HUES64 (cell line): ENCODE results near the gene ATF7.

Source experiments
- H3K27ac ChIP-seq: 2 replicates; pipeline ENCODE4 v1.7.0; 2013; ENCODE audit warnings: low read depth, low read length, inconsistent platforms
- H3K27me3 ChIP-seq: 2 replicates; pipeline ENCODE4 v1.6.1; 2013; ENCODE audit warnings: mild to moderate bottlenecking, low read length; ENCODE audit not compliant: insufficient read depth
- H3K36me3 ChIP-seq: 2 replicates; pipeline ENCODE4 v1.6.1; 2013; ENCODE audit warnings: mild to moderate bottlenecking, low read length; ENCODE audit not compliant: insufficient read depth
- H3K4me1 ChIP-seq: 2 replicates; pipeline ENCODE4 v1.6.1; 2013; ENCODE audit warnings: mild to moderate bottlenecking, low read length, moderate library complexity; ENCODE audit not compliant: insufficient read depth
- H3K4me3 ChIP-seq: 2 replicates; pipeline ENCODE4 v1.5.1; 2013; ENCODE audit warnings: mild to moderate bottlenecking, low read length, moderate library complexity
- H3K9ac ChIP-seq: 2 replicates; pipeline ENCODE4 v1.6.1; 2013; ENCODE audit warnings: mild to moderate bottlenecking, low read depth, low read length
- H3K9me3 ChIP-seq: 2 replicates; pipeline ENCODE4 v1.6.1; 2013; ENCODE audit warnings: low read depth, low read length; ENCODE audit not compliant: insufficient read depth
- WGBS: fragments of 150-250, 120-280 bp; methylation state at CpG from one replicate; pipeline ENCODE4 v1.1.7; 2013; ENCODE audit warnings: missing lambda C conversion rate; 5-methylcytosine and 5-hydroxymethylcytosine counted together

ATF7 gene

DNA sequence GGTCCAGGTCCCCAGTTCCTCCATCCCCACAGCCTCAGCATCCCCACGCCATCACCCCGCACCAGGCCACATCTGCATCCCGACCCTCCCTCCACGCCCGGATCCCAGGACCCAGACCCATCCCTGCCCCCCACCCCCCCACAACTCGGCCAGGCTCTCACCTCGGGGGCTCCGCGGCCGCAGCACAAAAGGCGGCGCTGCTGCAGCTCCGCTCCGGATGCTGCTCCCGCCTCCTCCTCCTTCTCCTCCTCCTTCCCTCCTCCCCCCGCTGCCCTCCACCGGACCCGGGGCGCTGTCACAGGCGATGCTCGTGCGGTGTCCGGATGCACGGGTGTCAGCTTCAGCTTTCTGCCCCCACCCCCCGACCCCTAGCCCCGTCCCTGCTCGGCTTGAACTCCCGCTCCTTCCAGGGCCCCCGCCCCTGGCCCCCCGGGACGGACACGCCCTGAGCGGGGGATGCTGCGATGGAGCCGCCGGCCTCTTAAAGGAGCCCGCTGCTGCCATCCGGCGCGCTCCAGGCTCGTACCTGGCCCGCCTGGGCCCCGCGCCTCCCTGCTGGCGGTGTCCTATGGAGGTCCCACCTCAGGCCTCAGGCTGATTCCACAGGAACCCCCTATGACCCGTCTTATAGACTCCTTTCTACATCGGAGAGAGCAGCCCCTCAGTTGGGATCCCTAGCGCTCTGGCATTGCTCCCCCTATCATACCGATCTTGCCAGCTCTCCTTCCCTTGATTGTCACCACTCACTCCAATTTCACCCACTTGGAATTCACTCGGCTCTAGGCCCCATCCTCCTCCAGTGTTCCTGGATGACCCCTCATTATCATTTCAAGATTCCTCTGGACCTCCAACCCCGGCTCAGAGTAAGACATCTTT is 126.7 kb downstream of the ATF7 start, which contains the start of gene MAP3K12:
Gene MAP3K12 (minus strand): TSS at position 193 of the 876 bp plus-strand sequence. CDS start 12,067 bp downstream, outside the sequence.
- peaks cover 13% of the 10 kb centered on the region for H3K36me3 ChIP-seq
- H3K27me3 ChIP-seq, result no peaks in the 10 kb centered on the region
- H3K9ac ChIP-seq, result peak within 1 kb of the TSS; percentile 72
- no peaks in the 10 kb centered on the region for H3K9me3 ChIP-seq
- peak within 1 kb of the TSS; percentile 70 for H3K4me3 ChIP-seq
- peaks cover 34% of the 10 kb centered on the region for H3K4me1 ChIP-seq
- under 1% methylated on average over 51 of the region's 51 CpGs for WGBS
- H3K27ac ChIP-seq, result peak within 1 kb of the TSS; percentile 79; the same call in 1 of the 2 replicates

DNA sequence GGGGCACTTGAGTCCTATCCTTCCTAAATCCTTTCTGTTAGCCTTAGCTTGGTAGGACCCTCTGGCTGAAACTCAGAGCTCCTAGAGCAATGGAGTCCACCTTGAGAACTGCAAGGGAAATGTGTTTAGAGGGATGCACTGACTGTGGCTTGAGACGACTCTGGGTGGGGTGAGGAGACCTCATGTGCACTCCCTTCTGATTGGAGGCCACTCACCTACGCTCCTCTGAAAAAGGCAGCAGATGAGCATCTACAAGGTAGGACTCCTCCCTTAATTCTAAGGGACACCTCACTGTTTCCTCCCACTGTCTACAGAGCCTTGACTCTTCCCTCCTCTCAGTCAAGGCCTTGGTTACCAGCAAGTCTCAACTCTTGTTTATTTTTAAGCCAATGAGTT is 127.9 kb downstream of the ATF7 start:
- Histone ChIP-seq H3K27ac (peak overlapping the region; percentile 53; the same call in 1 of the 2 replicates), H3K27me3 (no peaks in the 10 kb centered on the region), H3K4me1 (peaks cover 46% of the 10 kb centered on the region), H3K9ac (no peak overlapping the region), H3K4me3 (peak overlapping the region; percentile 70), H3K36me3 (0 out of 2 replicates have a peak, but pooled peaks cover under 1% of the 10 kb centered on the region), H3K9me3 (no peaks in the 10 kb centered on the region)
- WGBS, result 64% methylated on average over 2 of the region's 2 CpGs

DNA sequence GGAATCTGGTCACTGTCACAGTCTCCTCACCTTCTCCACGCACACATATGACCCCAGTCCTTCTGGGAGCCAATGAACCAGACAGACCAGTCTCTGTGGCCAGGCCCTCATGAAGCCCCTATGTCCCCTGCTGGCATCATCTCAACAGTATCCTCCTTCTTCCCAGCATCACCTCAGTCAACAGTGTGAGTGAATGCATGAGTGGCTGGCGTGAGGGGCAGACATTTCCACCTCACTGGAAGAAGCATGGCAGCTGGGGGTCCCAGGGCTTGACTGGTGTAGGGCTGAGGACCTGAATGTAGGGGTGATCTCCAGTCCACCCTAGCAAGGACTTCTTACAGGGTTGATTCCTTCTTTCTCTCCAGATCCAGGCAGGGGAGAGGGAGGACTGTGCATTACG is 128.7 kb downstream of the ATF7 start:
- no peak overlapping the region for H3K4me3 ChIP-seq
- H3K27me3 ChIP-seq, result no peaks in the 10 kb centered on the region
- H3K4me1 ChIP-seq, result peaks cover 46% of the 10 kb centered on the region
- H3K9me3 ChIP-seq, result no peaks in the 10 kb centered on the region
- no peaks in the 10 kb centered on the region for H3K36me3 ChIP-seq
- WGBS, result 96% methylated on average over 3 of the region's 3 CpGs
- H3K27ac ChIP-seq, result no peak overlapping the region
- H3K9ac ChIP-seq, result no peak overlapping the region

- no peak overlapping the region for H3K9ac ChIP-seq
- no peak overlapping the region for H3K4me3 ChIP-seq
- peaks cover 43% of the 10 kb centered on the region for H3K4me1 ChIP-seq
- H3K9me3 ChIP-seq, result no peaks in the 10 kb centered on the region
- WGBS, result 100% methylated on average over 1 of the region's 1 CpG
- H3K27ac ChIP-seq, result no peak overlapping the region
- H3K27me3 ChIP-seq, result no peaks in the 10 kb centered on the region
- H3K36me3 ChIP-seq, result no peaks in the 10 kb centered on the region
Measured at GRCh38 chr12:53496752-53497032, 129.5 kb downstream of the ATF7 start.

GRCh38 chr12:53495903-53496751 is 130.1 kb downstream of the ATF7 start:
- no peaks in the 10 kb centered on the region for H3K27me3 ChIP-seq
- no peaks in the 10 kb centered on the region for H3K9me3 ChIP-seq
- peak overlapping the region; percentile 30; the same call in 1 of the 2 replicates for H3K27ac ChIP-seq
- H3K4me3 ChIP-seq, result peak overlapping the region; percentile 22; the same call in 1 of the 2 replicates
- peaks cover 40% of the 10 kb centered on the region for H3K4me1 ChIP-seq
- 51% methylated on average over 3 of the region's 5 CpGs for WGBS
- peak overlapping the region; percentile 8; the same call in 1 of the 2 replicates for H3K9ac ChIP-seq
- no peaks in the 10 kb centered on the region for H3K36me3 ChIP-seq

DNA sequence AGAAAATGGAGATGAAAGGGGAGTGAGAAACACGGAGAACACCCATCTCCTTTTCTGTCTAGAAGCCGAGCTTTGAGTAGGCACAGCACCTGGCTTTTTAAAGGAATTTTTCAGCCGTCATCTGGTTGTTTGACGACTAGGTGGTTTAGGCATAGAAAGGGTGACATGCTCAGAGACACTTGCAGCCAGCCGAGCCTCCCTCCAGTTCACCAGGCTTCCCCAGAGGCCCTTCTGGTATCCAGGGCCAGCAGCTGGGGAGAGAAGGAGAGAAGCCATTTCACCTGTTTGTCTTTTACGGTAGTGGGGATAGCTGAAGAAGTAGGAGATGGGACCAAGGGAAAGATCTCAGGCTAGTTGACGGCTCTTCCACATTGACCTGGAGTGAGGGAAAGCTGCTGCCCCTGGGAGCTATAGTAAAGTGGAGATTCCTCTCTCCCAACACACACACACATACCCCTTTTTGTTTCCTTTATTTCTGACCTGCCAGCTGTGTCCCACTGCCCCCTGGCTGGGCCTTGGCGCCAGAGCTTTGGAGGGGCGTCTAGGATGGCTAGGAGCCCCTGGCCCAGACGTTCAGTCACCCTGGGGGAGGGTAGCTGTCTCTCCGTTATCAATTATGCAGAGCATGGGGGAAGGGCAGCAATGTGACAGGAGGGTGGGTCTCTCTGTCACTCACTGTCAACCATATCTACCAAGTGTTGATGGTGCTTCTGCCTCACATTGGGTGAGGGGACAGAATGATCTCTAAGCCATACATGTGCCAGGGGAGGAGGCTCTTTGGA is 132.4 kb downstream of the ATF7 start:
- WGBS, result 28% methylated on average over 11 of the region's 11 CpGs
- Histone ChIP-seq H3K36me3 (no peaks in the 10 kb centered on the region), H3K27ac (peak overlapping the region; percentile 68; the same call in 1 of the 2 replicates), H3K4me3 (peak overlapping the region; percentile 63), H3K4me1 (peaks cover 33% of the 10 kb centered on the region), H3K9ac (peak overlapping the region; percentile 48), H3K27me3 (no peaks in the 10 kb centered on the region), H3K9me3 (no peaks in the 10 kb centered on the region)

DNA sequence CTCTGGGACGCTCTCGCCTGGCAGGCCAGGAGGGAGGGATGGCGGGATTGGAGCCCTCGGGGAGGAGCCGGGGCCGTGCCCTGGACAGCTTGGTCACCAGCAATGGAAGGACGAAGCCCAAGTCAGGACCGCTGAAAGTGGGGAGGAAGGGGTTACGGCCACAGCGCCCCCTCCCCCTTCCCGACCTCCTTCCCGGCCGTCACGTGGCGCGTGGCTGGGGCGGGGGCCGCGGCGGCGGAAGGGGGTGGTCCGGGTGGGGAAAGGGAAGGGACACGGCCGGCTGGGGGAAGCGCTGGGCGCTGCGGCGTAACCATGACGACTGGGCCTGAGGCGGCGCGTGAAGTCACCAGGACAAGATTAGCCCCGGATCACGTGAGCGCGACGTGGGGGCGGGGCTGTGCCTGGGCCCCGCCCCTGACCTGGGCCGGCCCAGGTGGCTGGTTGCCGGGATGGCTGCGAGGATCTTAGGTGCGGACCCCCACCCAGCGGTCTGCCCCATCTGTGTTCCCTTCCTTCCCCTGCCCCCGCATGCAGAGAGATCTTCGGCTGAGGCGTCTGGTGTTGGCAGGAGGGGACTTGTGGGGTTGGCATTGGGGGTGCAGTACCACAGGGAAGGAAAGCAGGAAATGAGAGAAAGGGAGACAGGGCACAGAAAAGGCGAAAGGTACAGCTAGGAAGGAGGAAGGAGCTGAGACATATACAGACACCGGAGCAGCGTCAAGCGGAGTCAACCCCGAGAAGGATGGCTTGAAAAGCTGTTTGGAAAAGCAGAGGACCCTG is 133.2 kb downstream of the ATF7 start:
- 1% methylated on average over 51 of the region's 52 CpGs for WGBS
- H3K27ac ChIP-seq, result peak overlapping the region; percentile 81

DNA sequence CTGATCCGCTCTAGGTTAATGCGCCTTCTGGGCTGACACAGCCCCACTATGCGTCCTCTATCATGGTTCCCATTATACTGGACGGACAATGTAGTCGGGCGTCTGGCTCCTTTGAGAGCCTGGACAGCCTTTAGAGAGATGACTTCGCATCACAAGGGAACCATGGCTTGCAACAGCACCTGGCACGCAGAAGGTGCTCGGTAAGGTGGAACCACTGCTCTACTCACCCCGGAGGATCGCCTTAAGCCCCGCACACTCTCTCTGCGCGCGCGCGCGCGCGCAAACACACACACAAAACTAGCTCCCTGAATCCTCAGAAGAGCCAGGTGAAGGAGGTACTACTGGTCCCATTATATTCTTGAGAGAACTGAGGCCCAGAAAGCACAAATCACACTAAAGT is 134.0 kb downstream of the ATF7 start:
- H3K9ac ChIP-seq, result peak overlapping the region; percentile 76
- H3K27me3 ChIP-seq, result no peaks in the 10 kb centered on the region
- no peaks in the 10 kb centered on the region for H3K36me3 ChIP-seq
- H3K4me1 ChIP-seq, result peaks cover 23% of the 10 kb centered on the region
- H3K27ac ChIP-seq, result peak overlapping the region; percentile 81
- WGBS, result 62% methylated on average over 20 of the region's 20 CpGs
- H3K9me3 ChIP-seq, result no peaks in the 10 kb centered on the region
- peak overlapping the region; percentile 63 for H3K4me3 ChIP-seq

More for the DNA sequence above, 133.2 kb downstream of the ATF7 start:
- Histone ChIP-seq H3K9ac (peak overlapping the region; percentile 76), H3K9me3 (no peaks in the 10 kb centered on the region), H3K36me3 (no peaks in the 10 kb centered on the region), H3K4me1 (peaks cover 27% of the 10 kb centered on the region), H3K27me3 (no peaks in the 10 kb centered on the region), H3K4me3 (peak overlapping the region; percentile 63)

- H3K36me3 ChIP-seq, result peaks cover 24% of the 10 kb centered on the region
- H3K4me3 ChIP-seq, result no peak overlapping the region
- peaks cover 10% of the 10 kb centered on the region; the same call in 1 of the 2 replicates for H3K4me1 ChIP-seq
- H3K27ac ChIP-seq, result no peak overlapping the region
- 93% methylated on average over 5 of the region's 5 CpGs for WGBS
- no peaks in the 10 kb centered on the region for H3K27me3 ChIP-seq
- H3K9ac ChIP-seq, result no peak overlapping the region
- no peaks in the 10 kb centered on the region for H3K9me3 ChIP-seq
Measured at GRCh38 chr12:53489242-53489864, 136.8 kb downstream of the ATF7 start.
